Right forelimb (tissue), 1 donor: Measurements from ENCODE around the gene FGFR2.

Experiments
- DNase-seq: peaks from one replicate; pipeline ENCODE4 v3.0.0-alpha.2; 2018

FGFR2 gene

GRCh38 chr10:121484401-121484800 is 113.8 kb downstream of the FGFR2 start:
- no peak for DNase-seq

- no peak for DNase-seq
These were observed 117.1 kb downstream of the FGFR2 start for GRCh38 chr10:121481180-121481579.

GRCh38 chr10:121478556-121478955 is 119.7 kb downstream of the FGFR2 start:
- no peak for DNase-seq

GRCh38 chr10:121469797-121470606 is 128.2 kb downstream of the FGFR2 start:
- no peak for DNase-seq

- no peak for DNase-seq
These were observed 129.5 kb downstream of the FGFR2 start for GRCh38 chr10:121468726-121469125.

- DNase-seq: no peak
These were observed 131.8 kb downstream of the FGFR2 start for GRCh38 chr10:121466424-121466823.

- DNase-seq: no peak
These were observed 133.0 kb downstream of the FGFR2 start for GRCh38 chr10:121465215-121465614.

GRCh38 chr10:121464517-121464916 is 133.7 kb downstream of the FGFR2 start:
- no peak for DNase-seq

GRCh38 chr10:121462955-121463354 is 135.3 kb downstream of the FGFR2 start:
- DNase-seq: no peak

- DNase-seq: no peak
These were observed 136.0 kb downstream of the FGFR2 start for GRCh38 chr10:121462281-121462680.

GRCh38 chr10:121461307-121461706 is 136.9 kb downstream of the FGFR2 start:
- no peak for DNase-seq

GRCh38 chr10:121460733-121461132 is 137.5 kb downstream of the FGFR2 start:
- no peak for DNase-seq

- no peak for DNase-seq
These were observed 138.4 kb downstream of the FGFR2 start for GRCh38 chr10:121459622-121460453.

GRCh38 chr10:121459279-121459621 is 139.0 kb downstream of the FGFR2 start:
- no peak for DNase-seq

- no peak for DNase-seq
These were observed 140.5 kb downstream of the FGFR2 start for GRCh38 chr10:121457729-121458128.

GRCh38 chr10:121455377-121455776 is 142.9 kb downstream of the FGFR2 start:
- no peak for DNase-seq

- DNase-seq: no peak
These were observed 143.5 kb downstream of the FGFR2 start for GRCh38 chr10:121454781-121455180.

- DNase-seq: no peak
These were observed 145.1 kb downstream of the FGFR2 start for GRCh38 chr10:121453160-121453559.

- DNase-seq: no peak
These were observed 145.7 kb downstream of the FGFR2 start for GRCh38 chr10:121452581-121452980.

GRCh38 chr10:121450247-121450646 is 148.0 kb downstream of the FGFR2 start:
- no peak for DNase-seq

GRCh38 chr10:121449482-121449924 is 148.7 kb downstream of the FGFR2 start:
- DNase-seq: no peak

- DNase-seq: no peak
These were observed 149.3 kb downstream of the FGFR2 start for GRCh38 chr10:121448766-121449421.

- DNase-seq: no peak
These were observed 153.6 kb downstream of the FGFR2 start for GRCh38 chr10:121444520-121445165.
